HFF-Myc (cell line): ENCODE results near the gene HIVEP3.

Source experiments
- DNase-seq: peaks from one replicate; pipeline ENCODE4 v3.0.0-alpha.2; 2011; ENCODE audit warnings: low read depth; ENCODE audit errors: extremely low read depth
- H3K4me3 ChIP-seq: replicated peaks from 2 replicates; pipeline ENCODE4 v1.5.1; 2011; ENCODE audit warnings: low read depth, mild to moderate bottlenecking, control low read depth, low read length
- TF ChIP-seq, protein P1 (sequence below): IDR thresholded peaks from 2 replicates; pipeline ENCODE4 v1.5.1; 2012; ENCODE audit warnings: mild to moderate bottlenecking, low read depth, low read length, control low read depth; ENCODE audit errors: missing control alignments

HIVEP3 gene

GRCh38 chr1:41827991-41828570, 90.6 kb downstream of the HIVEP3 start:
- H3K4me3 ChIP-seq = no peak overlapping the region
- TF ChIP-seq, protein P1, sequence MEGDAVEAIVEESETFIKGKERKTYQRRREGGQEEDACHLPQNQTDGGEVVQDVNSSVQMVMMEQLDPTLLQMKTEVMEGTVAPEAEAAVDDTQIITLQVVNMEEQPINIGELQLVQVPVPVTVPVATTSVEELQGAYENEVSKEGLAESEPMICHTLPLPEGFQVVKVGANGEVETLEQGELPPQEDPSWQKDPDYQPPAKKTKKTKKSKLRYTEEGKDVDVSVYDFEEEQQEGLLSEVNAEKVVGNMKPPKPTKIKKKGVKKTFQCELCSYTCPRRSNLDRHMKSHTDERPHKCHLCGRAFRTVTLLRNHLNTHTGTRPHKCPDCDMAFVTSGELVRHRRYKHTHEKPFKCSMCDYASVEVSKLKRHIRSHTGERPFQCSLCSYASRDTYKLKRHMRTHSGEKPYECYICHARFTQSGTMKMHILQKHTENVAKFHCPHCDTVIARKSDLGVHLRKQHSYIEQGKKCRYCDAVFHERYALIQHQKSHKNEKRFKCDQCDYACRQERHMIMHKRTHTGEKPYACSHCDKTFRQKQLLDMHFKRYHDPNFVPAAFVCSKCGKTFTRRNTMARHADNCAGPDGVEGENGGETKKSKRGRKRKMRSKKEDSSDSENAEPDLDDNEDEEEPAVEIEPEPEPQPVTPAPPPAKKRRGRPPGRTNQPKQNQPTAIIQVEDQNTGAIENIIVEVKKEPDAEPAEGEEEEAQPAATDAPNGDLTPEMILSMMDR = no peak
- DNase-seq = no peak

DNA sequence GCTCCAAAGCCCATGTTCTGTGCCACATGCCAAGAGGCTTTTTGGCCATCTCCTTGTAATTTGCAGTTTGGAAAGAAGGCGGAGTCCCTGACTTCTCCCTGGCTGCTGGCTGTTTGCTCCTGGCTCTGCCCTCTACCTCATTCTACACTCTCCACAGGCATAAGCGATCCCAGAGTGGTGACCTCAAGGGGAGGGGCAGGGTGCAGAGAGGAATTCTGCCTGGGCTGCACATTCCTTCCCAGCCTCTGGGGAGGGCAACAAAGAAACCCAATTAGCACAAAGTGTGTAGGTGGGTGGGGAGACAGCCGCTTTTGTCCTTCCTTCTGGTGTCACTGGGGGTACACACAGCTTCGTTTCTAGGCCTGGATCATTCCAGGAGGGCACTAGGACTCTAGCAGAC, 95.3 kb downstream of the HIVEP3 start:
- no peak overlapping the region for H3K4me3 ChIP-seq
- no peak for DNase-seq
- TF ChIP-seq, protein P1 = no peak

GRCh38 chr1:41822866-41823265, 95.9 kb downstream of the HIVEP3 start:
- H3K4me3 ChIP-seq = no peak overlapping the region
- DNase-seq = no peak
- TF ChIP-seq, protein P1 = no peak

DNA sequence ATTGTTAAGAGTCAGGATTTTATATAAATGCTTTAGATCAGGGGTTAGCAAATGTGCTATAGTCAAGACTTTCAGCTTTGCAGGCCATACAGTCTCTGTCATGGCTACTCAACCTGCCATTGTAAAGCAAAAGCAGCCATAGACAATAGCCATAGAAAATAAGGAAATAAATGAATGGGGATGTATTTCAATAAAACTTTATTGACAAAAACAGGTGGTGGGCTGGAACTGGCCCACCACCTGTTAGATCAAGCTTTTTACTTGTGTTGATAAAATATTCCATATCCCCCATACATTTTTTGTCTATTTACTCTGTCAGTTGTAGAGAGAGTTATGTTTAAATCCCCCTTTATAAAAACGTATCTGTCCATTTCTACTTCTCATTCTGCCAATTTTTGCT, 98.9 kb downstream of the HIVEP3 start:
- no peak overlapping the region for H3K4me3 ChIP-seq
- TF ChIP-seq, protein P1 = no peak
- DNase-seq = no peak

DNA sequence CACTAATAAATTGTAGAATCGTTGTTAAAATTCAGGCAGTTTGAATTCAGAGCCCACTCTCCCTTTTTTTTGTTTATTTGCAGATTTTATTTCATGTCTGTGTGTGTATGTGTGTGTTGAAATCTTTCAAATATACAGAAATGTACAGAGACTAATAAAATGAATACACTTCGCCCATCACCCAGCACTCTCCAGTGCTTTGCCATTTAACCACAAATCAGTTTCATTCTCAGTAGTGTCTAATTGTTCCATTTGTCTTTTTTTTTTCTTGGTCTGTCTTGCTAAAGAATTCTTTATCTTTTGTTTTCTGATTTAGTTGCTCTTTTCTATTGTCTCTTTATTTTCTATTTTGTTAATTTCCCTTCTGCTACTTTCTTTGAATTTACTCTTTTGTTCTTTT, 99.7 kb downstream of the HIVEP3 start:
- DNase-seq = no peak

GRCh38 chr1:41816061-41816460, 102.7 kb downstream of the HIVEP3 start:
- no peak for DNase-seq
- H3K4me3 ChIP-seq = no peak overlapping the region
- TF ChIP-seq, protein P1 = no peak

More for the DNA sequence above, 99.7 kb downstream of the HIVEP3 start:
- H3K4me3 ChIP-seq = no peak overlapping the region
- TF ChIP-seq, protein P1 = no peak
